GM19238 (cell line): ENCODE results near the gene MINDY4.
A peak's percentile ranks its signal among the peaks of the same experiment; 100 is the strongest.

Source experiments
- DNase-seq: peaks from one replicate; pipeline ENCODE4 v3.0.0; 2011; ENCODE audit warnings: low spot score; ENCODE audit not compliant: insufficient read length

MINDY4 gene

DNA sequence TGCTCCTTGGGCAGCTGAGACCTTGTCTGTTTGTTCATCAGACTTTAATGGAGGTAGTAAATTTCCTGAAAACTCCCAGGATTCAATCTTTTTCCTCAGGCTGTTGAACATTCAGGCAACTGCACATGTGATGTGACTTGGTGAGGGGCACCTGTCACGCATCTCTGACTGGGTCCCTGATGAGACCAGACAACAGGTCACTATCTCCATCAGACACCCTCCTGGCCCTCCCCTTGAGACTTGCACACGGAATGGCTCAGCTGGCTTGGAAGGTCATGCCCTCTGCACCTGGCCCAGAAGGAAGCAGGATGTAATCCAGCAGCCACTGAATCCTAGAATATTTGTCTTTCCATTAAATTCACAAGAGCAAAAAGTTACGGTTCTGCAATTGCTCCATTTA is 156.3 kb downstream of the MINDY4 start:
- no peak for DNase-seq

DNA sequence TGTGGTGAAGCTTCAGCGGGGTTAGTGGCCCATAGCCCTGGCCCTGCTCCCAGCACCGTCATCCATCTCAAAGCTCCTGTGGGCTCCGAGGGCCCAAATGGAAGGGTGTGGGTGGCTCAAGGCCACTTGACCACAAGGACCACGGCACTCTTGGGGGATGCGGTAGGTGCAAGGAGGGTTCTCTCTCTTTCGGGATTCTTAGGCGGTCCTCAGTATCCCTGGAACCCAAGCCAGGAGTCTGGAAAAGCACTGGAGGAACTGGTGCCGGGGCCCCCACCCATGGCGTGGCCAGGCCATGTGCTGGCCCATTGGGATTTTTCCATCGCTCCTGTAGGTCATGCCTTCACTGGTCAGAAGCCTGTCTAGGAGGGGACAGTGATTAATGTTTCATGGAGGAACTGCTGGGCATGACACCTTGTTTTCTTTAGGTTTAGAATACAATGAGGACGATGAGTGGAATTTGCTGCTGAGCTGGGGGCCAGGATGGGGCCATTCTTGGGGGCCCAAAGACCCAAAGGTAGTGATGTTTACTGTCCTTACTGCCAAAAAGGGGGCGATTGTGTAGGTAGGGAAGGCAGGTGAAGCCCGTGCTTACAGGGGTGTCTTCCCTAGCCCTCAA is 157.1 kb downstream of the MINDY4 start:
- no peak for DNase-seq

DNA sequence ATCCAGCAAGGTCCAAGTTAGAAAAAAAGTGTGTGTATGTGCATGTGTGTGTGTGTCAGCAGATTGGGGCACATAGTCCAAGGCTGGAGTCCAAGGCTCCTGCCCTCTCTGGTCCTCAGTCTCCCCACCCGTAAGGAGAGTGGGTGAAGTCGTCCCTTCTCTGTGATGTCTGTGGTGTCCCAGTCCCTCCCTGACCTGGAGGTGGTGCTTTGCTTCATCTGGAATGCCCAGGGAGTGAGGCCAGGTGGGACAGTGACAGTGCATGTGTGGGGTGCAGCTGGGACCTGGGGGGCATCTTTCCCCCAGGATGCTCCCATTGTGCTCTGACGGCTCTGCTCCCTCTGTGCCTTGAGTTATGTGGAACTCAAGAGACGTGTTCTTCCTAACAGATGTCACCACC is 158.5 kb downstream of the MINDY4 start:
- DNase-seq: no peak

DNA sequence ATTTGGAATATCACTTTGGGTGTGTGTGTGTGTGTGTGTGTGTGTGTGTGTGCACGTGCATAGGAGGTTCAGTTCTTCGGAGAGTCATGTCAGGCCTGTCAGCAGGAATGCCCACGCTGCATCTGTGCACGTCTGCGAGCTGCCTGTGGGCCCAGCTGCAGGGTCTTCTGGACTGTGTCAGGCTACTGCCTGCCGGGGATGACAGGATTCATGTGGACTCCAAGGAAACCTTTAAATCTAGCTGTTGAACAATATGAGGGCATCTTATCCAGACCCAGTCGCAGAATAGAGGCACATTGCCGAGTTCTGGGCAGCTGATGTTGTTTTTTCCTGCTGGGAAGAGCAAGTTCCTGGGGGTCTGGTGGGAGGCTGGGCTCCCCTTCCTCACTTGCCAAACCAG is 159.4 kb downstream of the MINDY4 start:
- no peak for DNase-seq

DNA sequence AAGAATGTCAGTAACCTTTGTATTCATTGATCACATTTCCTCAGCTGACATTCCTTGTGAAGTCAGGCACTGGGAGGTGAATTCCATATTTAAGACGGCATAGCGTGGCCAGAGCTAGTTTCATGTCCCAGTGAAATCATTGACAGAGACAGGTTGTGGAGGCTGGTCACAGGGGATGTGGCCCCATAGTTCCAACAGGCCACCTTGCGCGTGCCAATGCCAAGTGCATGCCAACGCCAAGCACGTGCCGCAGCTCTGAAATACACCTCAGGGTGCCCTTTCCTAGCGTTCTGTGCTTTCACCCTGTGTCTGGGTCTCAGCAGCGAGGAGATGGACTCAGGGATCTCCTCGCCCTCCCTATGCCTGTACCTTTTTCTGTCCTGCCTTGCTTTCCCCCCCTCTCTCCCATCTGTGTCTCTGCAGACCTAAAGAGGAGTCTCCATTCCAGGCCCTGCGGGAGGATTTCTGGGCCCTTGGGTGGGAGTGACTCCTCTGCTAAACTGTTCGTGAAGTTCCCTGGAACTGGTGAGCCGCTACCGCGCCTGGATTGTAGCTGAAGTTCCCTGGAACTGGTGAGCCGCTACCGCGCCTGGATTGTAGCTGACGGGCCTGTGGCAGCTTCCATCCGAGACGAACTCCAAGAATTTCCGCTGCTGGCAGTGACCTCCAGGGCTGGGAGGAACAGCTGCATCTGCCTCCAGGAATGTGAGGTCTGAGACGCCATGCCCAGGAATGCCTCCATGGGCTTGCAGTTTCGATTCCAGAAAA is 160.1 kb downstream of the MINDY4 start:
- DNase-seq: no peak

DNA sequence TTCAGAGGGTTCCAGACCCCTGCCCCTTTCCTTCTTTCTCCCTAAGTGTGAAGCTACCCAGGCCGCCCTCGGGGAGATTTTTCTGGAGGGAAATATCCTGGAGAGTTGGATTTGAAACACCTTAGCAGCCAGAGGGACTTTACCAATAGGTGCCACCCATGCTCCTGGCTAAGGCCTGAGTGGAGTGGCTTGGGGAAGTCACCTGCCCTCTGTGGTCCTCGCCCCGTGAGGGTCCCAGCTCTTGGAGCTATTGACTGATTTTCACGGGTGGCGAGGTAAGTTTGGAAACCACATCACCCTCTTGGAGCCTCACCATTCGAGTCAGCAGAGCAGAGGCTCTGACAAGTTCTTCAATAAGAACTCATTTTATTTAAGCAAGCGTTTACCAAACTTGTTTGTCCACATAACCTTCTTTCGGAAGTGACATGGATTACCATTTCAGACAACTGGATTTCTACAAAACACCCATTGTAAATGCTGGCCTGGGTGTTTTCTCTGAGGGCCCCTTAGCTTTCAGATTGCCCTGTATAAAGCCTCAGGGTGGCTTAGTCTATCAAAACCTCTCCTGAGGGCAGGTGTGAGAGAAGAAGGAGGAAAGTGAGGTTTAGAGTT is 160.8 kb downstream of the MINDY4 start:
- no peak for DNase-seq

DNA sequence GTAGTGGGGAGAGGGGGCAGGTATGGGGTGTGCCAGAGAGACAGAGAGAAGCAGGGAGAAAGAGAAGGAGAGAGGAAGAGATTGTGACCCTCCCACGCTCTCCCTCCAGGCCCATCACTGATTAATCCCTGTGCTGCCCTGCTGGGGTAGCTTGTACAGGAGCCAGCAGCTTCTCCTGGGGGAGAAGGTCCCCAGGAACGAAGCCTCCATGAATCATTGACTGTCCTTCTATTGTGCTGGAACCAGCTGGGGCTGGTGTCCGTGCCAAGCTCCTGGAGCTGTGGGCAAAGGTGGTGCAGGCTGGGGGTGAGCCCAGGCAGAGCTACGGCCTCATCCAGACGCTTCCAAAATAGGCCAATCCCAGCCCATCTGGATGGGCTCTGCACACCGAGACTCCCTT is 161.3 kb downstream of the MINDY4 start:
- DNase-seq: no peak

DNA sequence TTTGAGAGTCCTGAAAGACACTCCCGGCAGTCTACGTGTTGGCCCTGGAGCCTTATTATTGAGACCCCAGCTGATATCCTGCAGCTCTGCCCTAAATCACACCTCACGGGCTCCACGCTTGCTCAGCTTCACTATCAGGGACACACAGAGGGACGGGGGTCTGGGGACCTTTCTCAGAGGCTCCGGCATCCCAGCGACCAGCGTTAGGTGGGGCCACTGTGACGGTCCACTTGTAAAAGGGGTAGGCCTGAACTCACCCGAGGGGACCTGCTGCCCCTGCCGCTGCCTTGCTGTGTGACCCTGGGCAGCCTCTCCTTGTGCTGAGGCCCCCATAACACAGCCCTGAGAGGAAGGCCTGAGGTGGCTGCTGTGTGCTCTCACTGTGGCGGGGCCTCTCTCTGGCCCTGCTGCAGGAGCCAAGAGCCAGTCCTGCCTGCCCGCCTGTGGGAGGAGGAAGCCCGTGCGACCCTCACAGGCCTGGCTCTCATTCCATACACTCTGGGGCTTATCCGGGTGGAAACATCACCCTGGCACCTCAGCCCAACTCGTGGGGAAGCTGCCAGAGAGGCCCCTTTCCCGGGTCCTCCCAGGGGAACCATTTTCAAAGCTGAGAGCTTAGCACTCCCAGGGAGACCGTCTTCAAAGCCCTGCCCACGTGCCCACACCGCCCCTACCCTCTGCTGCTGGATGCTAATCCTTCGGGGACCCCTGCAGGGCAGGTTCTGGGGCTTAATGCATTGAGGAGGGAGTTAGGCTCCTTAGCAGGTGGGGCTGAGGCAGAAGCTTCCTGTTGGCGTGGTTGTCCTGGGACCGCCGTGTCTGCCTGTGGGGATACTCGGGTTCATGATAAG is 162.1 kb downstream of the MINDY4 start:
- no peak for DNase-seq

DNA sequence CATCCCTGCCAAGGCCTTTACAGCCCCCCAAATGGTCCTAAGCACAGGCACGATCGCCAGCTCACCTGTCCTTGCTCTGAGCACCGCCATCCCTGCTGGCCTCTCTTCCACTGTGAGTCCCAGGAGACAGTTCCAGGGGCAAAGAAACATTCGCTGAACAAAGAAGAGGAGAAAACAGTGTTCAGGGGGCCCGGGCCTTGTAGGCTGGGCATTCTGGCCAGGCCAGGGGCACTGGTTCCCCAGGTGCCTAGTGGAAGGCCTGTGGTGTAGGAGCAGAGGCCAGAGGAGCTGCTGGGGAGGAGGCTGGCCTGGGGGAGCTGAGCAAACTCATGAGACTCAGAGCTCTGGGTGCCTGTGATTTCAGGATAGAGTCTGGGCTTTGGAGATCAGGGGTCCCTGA is 163.0 kb downstream of the MINDY4 start:
- no peak for DNase-seq

DNA sequence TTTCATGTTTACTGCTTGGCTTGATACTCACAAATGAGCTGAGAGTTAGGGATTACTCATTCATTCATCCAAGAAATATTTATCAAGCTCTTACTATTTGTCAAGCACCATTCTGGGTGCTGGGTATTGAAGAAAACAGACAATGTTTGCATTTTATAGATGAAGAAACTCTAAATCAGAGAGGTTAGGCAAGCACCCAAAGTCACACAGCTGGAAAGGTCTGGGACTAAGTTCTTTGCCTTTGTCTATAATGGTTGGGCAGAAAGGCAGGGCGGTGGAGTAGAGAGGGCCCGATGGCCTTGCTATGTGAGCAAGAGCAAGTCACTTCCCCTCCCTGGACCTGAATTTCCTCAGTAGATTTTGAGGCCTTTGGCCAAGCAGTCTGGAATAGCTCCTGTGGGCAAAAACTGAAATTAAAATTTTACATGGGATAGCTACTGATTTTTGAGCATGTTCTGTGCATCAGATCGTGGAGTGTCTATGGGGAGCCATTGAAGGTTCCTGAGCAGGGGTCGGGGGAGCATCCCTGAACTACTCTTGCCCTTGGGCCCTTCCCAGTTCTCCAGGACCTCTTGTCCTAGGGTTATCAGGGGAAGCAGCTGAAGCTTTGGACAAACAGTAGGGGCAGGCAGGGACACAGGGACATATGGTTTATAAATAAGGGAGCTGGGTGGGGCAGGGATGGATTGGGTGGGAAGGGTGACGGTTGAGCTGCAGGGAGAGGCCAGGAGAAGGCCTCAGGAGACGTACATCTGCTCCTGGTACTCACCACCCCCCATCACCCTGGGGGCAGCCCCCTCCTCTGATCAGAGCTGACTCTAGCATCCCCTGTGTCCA is 163.7 kb downstream of the MINDY4 start:
- no peak for DNase-seq

DNA sequence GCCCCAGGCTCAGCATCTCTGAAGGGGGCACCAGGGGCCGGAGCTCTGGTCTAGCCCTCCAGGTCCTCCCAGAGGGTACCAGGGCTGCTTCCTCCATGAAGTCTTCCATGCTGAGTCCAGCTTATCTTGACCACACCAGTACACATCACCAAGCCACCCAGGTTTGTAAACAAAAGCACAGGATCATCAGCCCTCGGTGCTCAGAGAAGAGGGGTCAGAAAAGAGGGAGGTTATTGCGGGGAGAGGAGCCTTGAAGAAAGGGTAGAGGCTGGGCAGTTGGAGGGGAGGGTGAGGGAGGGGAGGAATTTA is 164.3 kb downstream of the MINDY4 start:
- no peak for DNase-seq

DNA sequence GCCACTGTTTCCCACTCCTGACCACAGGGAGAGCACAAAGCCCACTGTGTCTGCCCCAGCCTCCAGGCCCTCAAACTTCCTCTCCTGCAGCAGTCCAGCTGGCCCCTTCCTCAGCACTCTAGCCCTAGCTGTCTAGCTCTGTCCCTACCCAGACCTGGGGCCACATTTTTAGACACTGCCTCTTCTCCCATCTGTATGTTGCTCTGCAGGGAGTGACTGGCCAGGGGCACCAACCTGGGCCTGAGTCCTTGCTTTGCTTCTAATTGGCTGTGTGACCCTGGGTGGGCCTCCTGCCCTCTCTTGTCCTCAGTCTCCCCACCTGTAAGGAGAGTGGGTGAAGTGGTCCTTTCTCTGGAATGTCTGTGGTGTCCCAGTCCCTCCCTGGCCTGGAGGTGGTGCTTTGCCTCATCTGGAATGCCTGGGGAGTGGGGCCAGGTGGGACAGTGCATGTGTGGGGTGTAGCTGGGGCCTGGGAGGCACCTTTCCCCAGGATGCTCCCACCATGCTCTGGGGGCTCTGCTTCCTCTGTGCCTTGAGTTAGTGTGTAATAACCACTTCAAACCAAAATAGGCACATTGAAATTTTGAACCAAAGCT is 165.5 kb downstream of the MINDY4 start:
- no peak for DNase-seq

DNA sequence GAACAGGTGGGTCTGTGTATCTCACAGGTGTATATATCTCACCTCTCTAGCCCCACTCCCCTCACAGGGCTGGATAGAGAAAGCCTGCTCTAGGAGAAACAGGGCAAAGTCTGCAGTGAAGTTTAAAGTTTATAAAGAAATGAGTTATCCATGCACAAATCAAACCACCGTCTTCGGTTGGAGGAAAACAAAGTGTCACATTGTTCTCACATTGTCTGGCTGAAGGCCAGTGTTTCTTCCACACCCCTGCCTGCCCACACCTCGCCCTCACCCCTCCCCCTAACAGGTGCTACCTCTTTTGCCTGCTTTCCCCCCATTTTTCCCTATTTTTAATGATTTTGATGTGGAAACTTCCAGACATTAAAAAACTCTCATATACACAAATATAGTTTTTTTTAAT is 166.2 kb downstream of the MINDY4 start:
- DNase-seq: no peak

DNA sequence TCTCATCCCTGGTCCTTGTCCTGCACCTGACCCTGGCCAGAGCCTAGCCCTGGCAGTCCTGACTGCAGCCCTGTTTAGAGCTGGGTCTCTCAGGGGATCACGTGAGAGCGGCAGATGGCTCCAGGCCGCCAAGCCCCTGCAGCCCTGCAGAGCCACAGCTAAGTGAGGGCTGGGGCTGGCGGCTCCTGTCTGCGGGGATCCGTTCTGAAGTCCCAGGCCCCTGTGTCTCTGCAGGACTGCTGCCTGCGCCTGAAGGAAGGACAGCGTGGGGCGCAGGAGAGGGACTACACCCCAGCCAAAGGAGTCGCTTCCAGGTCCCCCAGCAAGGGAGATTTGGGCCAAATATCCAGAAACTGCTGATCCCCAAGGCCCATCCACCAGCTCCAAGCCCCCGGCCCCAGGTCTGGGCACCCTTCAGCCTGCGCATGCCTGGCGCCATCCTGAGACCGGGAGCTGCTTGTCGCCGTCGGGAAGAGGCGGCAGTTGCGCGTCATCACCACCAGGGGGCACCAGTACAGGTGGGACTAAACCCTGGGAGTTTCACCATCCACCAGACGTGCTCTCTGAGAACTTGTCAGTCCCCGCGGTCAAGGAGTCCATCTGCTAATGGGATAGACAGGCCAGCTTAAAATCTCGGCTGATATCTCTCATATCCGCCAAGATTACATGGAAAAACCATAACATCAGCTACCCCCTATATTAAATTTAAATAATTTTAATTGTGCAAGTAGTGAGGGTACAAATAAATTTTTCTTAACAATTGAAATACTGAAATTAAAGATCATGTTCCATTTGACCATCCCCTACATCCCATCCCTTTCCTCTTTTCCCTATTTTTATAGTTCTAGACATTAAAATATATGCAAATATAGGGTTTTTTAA is 167.5 kb downstream of the MINDY4 start:
- DNase-seq: peak; percentile 72

DNA sequence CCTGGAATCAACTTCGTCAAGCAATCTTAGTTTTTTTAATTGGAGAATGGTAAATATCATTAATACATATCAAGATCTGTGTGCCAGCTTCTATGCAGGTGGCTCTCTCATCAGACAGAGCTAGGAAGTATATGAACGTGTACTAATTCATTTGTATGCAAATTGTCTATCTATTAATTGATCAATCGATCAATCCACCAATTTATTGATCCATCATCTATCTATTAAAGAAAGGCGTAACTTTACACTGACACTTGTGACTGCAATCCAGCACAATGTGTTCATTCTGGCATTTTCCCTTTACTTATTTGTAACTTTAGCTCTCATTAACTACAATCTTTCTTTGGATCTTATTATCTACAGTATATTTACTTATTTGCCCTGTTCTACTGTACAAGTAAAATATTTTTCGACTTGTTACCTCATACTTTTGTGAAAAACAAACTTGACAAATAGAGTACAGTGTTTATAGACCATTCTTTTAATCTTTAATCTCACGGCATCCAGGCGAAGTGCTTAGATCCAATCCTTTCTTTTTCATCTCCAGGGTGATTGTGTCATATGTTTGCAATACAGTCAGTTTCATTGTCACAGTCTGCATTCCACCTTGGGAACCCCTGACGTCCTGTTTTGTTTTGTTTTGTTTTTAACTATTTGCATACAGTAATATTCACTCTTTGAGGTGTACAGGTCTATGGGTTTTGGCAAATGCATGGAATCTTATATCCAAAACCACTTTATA is 170.5 kb downstream of the MINDY4 start:
- no peak for DNase-seq
